GM21529 (cell line): ENCODE results near the gene OR6P1.

Experiments
- ATAC-seq: cut with Tn5 transposase; IDR thresholded peaks from one replicate; pipeline ENCODE4 v1.9.1; 2021; ENCODE audit not compliant: unreplicated experiment

Gene OR6P1

GRCh38 chr1:158570480-158570879 lies at the start of gene OR6P1:
TSS of gene OR6P1 (minus strand) at chr1:158570580. CDS start at chr1:158563604, 6,976 bp downstream.
- no peak for ATAC-seq

DNA sequence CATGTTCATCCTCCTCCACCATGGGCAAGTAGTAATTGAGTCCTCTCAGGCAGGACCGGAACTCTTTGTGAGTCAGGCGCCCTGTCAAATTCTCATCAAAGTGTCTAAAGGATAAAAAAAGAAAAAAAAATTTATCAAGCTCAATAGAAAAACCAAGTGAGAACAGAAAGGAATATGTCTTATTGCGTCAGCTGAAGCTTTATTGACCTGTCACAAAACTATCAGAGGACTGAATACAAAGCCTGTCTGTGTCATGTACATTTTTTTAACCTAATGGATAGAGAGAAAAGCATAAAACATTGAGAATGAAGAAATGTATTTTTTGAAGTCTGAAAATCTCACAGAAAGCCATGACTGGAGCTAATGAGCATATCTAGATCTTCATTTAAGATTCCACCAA lies 43.4 kb upstream of the OR6P1 start:
- no peak for ATAC-seq

DNA sequence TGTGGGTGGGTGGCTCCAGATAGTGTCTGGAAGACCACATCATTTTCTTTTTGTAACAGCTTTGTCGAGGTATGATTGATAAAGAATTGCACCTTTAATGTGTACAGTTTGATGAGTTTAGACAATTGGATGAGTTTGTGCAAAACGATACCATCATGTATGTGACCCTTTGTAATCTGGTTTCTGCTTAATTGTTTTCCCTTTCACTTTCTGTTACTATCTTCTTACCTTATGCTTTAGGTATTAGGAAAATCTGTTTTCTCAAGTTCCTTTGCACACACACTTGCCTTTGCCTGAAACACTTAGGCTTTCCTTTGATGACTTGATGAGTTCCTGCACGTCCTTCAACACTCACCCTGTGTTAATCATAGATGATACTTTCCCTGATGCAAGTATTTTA lies 41.5 kb upstream of the OR6P1 start:
- no peak for ATAC-seq

DNA sequence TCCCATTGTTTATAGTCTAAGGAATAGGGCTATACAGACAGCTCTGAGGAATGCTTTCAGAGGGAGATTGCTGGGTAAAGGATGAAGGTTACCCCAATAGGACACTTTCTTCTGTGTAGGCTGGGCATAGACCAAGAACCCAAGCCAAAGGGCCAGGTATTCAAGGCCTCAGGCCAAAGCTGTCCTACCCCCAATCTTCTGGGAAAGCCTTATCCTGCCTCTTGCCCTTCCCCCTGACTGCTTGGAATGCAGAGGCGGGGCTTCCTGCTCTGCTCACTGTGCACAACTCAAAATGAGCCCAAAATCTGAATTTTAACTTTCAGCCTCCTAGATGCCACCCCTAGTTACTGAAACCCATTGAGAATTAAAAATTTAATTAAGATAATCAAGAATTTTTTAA lies 36.9 kb upstream of the OR6P1 start:
- no peak for ATAC-seq

DNA sequence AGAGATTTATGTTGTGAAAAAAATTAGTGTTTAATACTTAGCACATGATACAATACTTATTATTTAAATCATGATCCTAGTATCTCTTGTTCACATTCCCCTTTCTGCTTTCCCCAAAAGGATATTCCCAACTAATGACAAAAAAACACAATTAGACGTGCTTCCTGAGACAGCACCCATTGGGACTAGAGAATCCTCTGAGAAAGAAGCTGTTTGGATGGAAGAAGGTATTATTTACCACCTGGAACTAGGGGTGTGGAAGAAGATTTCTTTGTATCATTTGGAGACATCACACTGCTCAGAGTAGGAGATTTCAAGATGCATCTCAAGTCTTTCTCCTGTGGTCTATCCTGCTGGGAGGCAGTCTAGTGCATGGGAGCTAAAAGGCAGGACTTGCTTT lies 34.6 kb upstream of the OR6P1 start, which contains the start of gene OR10Z1:
Gene OR10Z1 (plus strand): TSS at position 301 of the 400 bp plus-strand sequence. CDS start 1,171 bp downstream, outside the sequence.
- ATAC-seq, result no peak

DNA sequence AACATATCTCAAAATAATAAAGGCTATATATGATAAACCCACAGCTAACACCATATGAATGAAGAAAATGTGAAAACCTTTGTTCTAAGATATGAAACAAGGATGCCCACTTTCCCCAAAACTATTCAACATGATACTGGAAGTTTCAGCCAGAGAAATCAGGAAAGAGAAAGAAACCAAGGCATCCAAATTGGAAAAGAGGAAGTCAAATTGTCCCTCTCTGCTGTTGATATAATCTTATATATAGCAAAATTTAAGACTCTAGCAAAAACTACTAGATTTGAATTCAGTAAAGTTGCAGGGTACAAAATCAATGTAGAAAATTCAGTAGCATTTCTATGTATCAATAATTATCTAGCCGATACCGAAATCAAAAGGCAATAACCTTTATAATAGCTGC lies 30.4 kb upstream of the OR6P1 start:
- no peak for ATAC-seq

DNA sequence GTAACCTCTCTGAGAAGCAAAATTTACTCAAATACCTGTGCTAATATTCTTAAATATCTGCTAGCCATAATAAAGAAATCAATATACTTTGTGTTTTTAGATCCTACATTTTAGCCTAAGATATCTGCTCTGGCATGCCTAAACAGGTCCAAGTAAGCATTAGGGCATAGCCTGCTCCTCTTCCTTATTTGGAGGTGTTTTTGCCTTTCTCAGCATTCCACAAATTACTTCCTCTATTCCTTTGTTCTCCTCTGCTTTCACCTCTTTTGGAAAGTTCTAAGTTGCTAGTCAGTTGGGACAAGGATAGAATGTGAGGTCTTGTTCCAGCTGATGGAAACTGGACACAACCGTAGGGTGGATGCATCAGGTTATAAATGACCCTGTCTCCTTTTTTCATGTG lies 16.6 kb upstream of the OR6P1 start:
- no peak for ATAC-seq

DNA sequence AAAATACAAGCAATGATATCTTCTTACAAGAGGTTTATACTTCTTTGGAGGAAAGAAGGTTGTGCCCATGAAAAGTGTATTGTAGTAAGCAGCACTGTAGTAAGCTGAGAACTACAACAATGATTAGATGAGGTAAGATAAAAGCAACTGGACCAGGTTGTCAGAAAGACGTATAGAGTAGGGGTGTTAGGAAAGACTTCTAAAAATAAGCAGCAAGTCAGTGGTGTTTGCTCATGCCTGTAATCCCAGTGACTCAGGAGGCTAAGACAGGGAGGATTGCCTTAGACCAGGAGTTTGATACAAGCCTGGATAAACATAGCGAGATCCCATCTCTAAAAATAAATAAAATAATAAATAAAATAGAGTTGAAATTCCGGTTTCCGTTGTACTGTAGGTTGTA lies 13.6 kb upstream of the OR6P1 start:
- no peak for ATAC-seq

DNA sequence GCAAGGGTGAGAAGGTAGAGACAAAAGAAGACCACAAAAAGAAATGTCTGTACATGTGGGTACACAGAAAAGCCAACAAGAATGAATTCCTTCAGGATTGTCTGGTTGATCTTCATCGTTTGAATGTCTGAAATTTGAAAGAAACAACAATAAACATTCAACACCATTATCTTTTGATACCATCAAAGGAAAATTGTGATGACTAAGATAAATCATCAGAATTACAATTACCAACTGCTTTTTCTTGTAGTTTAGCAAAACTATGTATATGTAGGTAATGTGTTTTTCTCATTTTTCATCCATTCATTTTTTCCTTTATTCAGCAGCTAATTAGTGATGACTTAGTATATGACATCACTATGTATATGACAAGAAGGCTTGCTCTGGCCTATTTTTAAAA lies 9.4 kb upstream of the OR6P1 start, which contains the start of gene OR10X1:
Gene OR10X1 (minus strand): TSS at position 167 of the 400 bp plus-strand sequence. CDS start 0 bp downstream, at position 167.
- no peak for ATAC-seq

GRCh38 chr1:158577561-158577960 lies 7.2 kb upstream of the OR6P1 start:
- ATAC-seq, result no peak

GRCh38 chr1:158572226-158572625 lies 1.8 kb upstream of the OR6P1 start:
- ATAC-seq, result no peak

DNA sequence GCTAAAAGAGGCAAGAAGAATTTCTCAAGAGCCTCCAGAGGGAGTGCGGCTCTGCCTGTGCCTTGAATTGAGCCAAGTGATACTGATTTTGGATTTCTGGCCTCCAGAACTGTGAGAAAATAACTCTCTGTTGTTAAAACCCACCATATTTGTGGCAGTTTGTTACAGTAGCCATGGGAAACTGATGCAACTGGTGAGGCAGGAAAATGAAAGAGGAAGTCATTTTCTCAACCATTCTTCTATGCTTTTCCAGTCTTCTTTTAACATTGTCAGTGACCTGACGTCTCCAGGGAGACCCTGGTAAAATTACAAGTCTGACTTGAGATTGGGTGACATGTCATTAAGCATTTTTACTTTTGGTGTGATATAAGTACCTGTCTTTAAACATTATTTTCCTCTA lies 5.8 kb downstream of the OR6P1 start:
- ATAC-seq, result no peak

DNA sequence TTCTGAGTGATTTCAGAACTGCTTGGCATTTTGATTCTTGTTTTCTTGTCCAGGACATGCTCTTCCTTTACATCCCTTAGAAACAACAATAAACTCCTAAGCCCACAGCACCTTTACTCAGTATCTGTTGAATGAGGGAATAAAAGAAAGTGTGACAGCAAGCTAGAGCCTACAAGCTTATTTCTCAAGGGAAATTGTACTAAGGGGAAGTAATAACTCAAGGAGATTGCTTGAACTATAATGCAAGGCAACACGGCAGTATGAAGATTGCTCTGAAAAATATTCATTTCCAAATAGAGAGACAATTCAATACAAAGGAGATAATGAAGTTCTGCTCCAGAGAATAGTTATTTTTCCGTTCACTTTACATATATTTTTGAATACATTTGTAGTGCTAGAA lies 6.5 kb downstream of the OR6P1 start:
- no peak for ATAC-seq

GRCh38 chr1:158559696-158560095 lies 10.7 kb downstream of the OR6P1 start:
- ATAC-seq, result no peak

- no peak for ATAC-seq
Observed at GRCh38 chr1:158554352-158554751, 16.0 kb downstream of the OR6P1 start, which contains the start of gene OR6Y1. TSS of gene OR6Y1 (minus strand) at chr1:158554405. CDS start at chr1:158548105, 6,300 bp downstream.

DNA sequence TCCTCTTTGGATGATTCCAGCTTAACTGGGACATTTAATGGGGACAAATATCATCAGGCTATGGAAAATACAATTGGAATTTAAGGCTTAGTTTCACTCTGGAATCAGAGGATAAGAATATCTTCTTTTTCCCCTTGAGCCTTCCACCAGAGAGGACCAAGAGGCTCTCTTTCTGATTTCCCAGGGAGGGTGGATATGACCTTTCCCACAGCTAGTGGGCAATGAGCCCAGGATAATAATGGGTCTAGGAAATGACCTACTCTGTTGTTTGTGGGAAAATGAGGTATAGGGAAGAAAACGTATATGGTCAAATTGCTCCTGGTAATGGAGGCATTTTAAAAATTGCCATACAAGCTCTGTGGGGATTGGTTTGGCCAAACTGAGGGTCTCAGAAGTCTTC lies 18.1 kb downstream of the OR6P1 start:
- ATAC-seq, result no peak

DNA sequence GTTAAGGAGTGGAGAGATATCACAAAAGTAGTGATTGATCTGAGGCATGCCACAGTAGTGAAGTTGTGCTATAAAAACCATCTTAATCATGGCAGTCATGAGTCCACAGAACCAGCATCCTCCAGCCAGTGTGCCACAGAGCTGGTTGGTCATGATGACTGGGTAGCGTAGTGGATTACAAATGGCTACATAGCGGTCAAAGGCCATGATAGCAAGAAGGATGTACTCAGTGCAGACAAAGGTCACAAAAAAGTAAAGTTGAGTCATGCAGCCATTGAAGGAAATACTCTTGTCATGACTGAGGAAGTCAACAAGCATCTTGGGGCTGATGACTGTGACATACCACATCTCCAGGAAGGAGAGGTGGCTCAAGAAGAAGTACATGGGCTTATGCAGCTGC lies 22.8 kb downstream of the OR6P1 start:
- no peak for ATAC-seq

GRCh38 chr1:158537609-158538008 lies 32.8 kb downstream of the OR6P1 start:
- ATAC-seq, result no peak

DNA sequence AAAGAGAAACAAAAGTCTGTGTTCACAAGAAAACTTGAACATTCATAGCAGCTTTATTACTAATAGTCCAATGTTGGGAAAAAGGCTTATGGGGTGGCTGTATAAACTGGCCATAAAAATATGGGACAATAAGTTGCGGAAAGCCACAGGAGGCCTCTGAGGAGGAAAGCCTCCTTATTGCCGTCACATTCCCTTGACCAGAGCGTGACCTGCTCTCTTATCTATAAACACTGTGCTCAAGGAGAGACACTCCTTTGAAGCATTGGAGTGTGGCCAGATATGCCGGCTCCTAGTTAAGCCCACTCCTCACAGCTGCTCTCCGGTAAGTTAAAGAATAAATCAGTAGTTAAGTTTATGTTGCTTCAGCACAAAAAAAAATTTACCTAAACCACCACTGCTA lies 35.9 kb downstream of the OR6P1 start:
- no peak for ATAC-seq

GRCh38 chr1:158527190-158527815 lies 43.1 kb downstream of the OR6P1 start:
- no peak for ATAC-seq

DNA sequence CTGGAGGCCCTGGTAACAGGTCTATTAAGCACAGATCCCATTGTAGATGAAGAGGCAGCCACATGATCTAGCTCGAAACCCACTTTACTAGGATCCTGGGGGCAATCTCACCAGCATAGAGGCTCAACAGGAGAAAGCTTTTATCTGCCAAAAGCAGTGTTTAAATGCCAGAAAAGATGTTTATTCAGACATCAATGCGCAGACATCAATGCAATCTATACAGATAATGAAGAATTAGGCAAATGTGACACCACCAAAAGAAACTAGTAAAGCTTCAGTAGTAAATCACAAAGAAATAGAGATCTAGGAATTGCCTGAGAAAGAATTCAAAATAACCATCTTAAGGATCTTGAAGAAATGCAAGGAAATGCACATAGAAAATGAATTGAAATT lies 48.7 kb downstream of the OR6P1 start:
- ATAC-seq, result no peak

DNA sequence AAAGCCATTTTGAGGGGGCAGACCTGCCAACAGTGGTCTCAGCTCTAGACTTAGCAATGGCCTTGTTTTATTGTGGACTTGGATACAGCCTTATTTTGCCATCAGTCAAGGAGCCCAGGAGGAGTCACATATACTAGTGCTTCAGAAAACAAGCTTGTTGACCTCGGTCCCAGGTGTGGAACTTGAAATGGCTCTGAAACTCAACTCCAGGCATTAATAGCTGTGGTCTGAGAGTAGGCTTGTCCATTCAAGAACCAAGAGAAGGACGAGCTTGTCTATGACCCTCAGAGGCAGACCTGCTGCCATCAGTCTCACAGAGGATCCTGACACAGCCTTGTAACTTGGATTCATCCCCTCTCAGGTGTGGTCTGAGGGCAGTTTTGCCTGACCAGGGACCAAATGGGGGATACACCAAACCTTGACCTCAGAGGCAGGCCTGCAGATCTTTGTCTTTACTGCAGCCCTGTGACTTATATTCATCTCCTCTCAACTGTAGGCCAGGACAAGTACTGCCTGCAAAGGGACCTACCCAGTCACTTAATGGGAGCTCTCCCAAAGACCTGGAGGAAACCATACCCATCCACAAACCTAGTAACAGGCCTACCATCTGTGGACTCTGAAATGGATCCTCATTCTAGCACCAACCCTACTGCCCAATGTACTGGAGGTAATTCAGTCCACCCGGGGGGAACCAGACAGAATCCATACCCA lies 49.3 kb downstream of the OR6P1 start:
- ATAC-seq, result no peak
